ENCODE data around the gene VN1R5.

VN1R5 gene

GRCh38 chr1:247300491-247301175 is 44.8 kb downstream of the VN1R5 start:
- no peak for DNase-seq (ENCODE audit: low read depth)

- DNase-seq (ENCODE audit: low read depth), result no peak
Measured at GRCh38 chr1:247301176-247301540, 45.3 kb downstream of the VN1R5 start.

GRCh38 chr1:247303216-247303615 is 47.3 kb downstream of the VN1R5 start:
- no peak for DNase-seq (ENCODE audit: low read depth)

GRCh38 chr1:247304031-247304430 is 48.2 kb downstream of the VN1R5 start:
- no peak for DNase-seq (ENCODE audit: low read depth)

Data from HS-27A (cell line).